Measurements from ENCODE around the gene ABAT.

DNA sequence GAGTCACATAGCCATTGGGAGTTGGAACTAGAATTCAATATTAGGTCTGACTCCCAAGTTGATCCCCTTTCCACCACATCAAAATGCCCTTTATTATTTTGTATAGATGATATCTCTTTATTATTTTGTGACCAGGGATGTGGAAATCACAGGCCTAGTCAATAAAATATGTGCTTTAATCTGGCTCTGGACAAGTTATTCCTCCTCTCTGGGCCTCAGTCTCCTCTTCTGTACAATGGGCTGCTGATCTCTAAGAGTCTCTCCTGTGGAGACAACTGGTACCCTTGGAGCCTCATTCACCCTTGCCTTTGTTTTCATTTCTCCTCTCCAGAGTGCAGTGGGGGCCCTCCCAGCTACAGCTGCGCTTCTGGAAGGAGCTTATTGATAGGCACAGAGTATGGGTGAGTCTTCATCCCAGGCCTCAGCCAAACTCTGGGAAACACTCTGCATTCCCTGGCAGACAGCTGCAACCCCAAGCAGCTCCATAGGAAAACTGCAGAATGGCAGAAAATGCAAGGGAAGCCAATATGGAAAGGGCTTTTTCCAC is 4.3 kb upstream of the ABAT start:
- TF ChIP-seq, protein P1, sequence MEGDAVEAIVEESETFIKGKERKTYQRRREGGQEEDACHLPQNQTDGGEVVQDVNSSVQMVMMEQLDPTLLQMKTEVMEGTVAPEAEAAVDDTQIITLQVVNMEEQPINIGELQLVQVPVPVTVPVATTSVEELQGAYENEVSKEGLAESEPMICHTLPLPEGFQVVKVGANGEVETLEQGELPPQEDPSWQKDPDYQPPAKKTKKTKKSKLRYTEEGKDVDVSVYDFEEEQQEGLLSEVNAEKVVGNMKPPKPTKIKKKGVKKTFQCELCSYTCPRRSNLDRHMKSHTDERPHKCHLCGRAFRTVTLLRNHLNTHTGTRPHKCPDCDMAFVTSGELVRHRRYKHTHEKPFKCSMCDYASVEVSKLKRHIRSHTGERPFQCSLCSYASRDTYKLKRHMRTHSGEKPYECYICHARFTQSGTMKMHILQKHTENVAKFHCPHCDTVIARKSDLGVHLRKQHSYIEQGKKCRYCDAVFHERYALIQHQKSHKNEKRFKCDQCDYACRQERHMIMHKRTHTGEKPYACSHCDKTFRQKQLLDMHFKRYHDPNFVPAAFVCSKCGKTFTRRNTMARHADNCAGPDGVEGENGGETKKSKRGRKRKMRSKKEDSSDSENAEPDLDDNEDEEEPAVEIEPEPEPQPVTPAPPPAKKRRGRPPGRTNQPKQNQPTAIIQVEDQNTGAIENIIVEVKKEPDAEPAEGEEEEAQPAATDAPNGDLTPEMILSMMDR (conservative IDR thresholded peaks at IDR 0.05; ENCODE audit: low read length), result no peak
- no peak for TF ChIP-seq EZH2phosphoT487 (IDR thresholded peaks at IDR 0.05; ENCODE audit: borderline replicate concordance, low read depth, low read length)

Measured in OCI-LY7 (cell line).